Measurements from ENCODE around the gene SENP7.

The SENP7 gene

DNA sequence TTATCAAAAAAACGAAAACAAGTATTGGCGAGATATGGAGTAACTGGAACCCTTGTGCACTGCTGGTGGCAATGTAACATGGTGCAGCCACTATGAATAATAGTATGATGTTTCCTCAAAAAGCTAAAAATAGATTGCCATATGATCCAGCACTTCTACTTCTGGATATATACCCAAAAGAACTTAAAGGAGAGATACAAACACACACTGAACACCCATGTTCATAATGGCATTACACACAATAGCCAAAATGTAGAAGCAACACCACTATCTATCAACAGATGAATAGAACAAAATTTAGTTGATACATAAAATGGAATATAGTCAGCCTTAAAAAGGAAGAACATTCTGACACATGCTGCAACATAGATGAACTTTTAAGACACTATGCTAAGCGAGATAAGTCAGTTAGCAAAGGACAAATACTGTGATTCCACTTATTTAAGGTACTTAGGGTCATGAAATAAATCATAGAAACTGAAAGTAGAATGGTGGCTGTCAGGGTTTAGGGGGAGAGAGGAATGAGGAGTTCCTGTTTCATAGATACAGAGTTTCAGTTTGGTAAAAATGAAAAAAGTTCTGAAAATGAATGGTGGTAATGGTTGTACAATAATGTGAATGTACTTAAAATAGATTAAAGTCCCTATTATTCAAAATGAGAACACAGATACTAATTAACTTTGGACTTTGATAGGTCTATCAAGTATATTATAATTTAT, 133.2 kb downstream of the SENP7 start:
- Histone ChIP-seq H3K4me2 (ENCODE audit: low read length) (peak overlapping the region; percentile 24; the same call in 1 of the 2 replicates), H3K4me1 (ENCODE audit: control insufficient read depth, low read length) (peaks cover 5% of the 10 kb centered on the region), H3K4me3 (ENCODE audit: low read length) (no peak overlapping the region), H4K20me1 (ENCODE audit: control insufficient read depth, insufficient read depth, low read depth, low read length) (no peaks in the 10 kb centered on the region), H3K27me3 (ENCODE audit: control insufficient read depth, low read length) (no peaks in the 10 kb centered on the region), H3K27ac (ENCODE audit: low read depth, low read length) (no peak overlapping the region), H3K9me3 (ENCODE audit: control insufficient read depth, insufficient read depth, low read length) (no peaks in the 10 kb centered on the region), H3K79me2 (ENCODE audit: control insufficient read depth, low read length) (no peaks in the 10 kb centered on the region), H3F3A (ENCODE audit: control insufficient read depth, insufficient read depth) (no peaks in the 10 kb centered on the region), H3K36me3 (ENCODE audit: control insufficient read depth, low read length) (no peaks in the 10 kb centered on the region), H3K9me2 (replicated peaks; ENCODE audit: control insufficient read depth, low read length) (no peaks in the 10 kb centered on the region)
- no peak for TF ChIP-seq EZH2phosphoT487 (IDR thresholded peaks at IDR 0.05; ENCODE audit: borderline replicate concordance, low read length)
- TF ChIP-seq, protein P1, sequence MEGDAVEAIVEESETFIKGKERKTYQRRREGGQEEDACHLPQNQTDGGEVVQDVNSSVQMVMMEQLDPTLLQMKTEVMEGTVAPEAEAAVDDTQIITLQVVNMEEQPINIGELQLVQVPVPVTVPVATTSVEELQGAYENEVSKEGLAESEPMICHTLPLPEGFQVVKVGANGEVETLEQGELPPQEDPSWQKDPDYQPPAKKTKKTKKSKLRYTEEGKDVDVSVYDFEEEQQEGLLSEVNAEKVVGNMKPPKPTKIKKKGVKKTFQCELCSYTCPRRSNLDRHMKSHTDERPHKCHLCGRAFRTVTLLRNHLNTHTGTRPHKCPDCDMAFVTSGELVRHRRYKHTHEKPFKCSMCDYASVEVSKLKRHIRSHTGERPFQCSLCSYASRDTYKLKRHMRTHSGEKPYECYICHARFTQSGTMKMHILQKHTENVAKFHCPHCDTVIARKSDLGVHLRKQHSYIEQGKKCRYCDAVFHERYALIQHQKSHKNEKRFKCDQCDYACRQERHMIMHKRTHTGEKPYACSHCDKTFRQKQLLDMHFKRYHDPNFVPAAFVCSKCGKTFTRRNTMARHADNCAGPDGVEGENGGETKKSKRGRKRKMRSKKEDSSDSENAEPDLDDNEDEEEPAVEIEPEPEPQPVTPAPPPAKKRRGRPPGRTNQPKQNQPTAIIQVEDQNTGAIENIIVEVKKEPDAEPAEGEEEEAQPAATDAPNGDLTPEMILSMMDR (IDR thresholded peaks at IDR 0.05; ENCODE audit: low read depth, low read length, poor library complexity, severe bottlenecking), result no peak

DNA sequence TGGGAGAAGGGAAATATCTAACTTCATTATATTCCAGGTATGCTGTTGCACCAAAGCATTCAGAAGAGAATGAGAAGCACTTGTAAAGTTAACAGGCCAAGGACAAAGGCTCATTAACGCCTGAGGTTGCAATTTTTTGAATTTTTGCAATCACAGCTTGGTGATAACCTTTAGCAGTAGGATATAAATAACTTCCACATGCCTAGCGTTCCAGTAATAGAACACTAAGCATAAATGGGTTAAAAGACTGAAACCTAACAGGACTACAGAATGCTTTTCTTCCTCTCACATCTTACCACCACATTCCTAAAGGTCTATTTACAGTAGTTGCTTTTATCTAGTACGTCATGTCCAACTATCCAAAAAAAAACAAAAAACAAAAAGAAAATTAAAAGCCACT, 135.2 kb downstream of the SENP7 start:
- Histone ChIP-seq H3K9me3 (ENCODE audit: control insufficient read depth, insufficient read depth, low read length) (no peaks in the 10 kb centered on the region), H4K20me1 (ENCODE audit: control insufficient read depth, insufficient read depth, low read depth, low read length) (no peaks in the 10 kb centered on the region), H3K4me3 (ENCODE audit: low read length) (no peak overlapping the region), H3K27ac (ENCODE audit: low read depth, low read length) (no peak overlapping the region), H3F3A (ENCODE audit: control insufficient read depth, insufficient read depth) (no peaks in the 10 kb centered on the region), H3K79me2 (ENCODE audit: control insufficient read depth, low read length) (no peaks in the 10 kb centered on the region), H3K4me2 (ENCODE audit: low read length) (no peak overlapping the region), H3K36me3 (ENCODE audit: control insufficient read depth, low read length) (no peaks in the 10 kb centered on the region), H3K27me3 (ENCODE audit: control insufficient read depth, low read length) (no peaks in the 10 kb centered on the region), H3K9me2 (replicated peaks; ENCODE audit: control insufficient read depth, low read length) (no peaks in the 10 kb centered on the region), H3K4me1 (ENCODE audit: control insufficient read depth, low read length) (peaks cover 5% of the 10 kb centered on the region)
- TF ChIP-seq, protein P1 (IDR thresholded peaks at IDR 0.05; ENCODE audit: low read depth, low read length, poor library complexity, severe bottlenecking), result no peak
- TF ChIP-seq EZH2phosphoT487 (IDR thresholded peaks at IDR 0.05; ENCODE audit: borderline replicate concordance, low read length), result no peak

DNA sequence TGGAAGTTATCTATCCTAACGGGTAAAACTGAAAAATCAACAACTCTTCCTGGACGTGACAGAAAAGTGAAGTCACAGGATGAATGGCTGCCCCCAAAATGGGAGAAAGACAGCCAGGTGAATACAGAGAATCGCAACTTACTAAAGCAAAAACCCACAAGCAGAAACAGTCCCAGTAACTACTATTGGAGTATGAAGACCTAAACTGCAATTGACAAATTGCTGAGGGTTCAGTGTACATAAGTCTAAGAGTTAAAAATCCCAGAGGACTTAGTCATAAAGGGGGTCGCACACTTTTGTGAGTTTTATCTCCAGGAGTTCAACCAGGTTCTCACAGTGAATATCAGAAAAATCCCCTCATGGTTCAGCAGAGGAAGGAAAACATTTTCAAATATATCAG, 135.8 kb downstream of the SENP7 start:
- Histone ChIP-seq H3K9me3 (ENCODE audit: control insufficient read depth, insufficient read depth, low read length) (no peaks in the 10 kb centered on the region), H3K9me2 (replicated peaks; ENCODE audit: control insufficient read depth, low read length) (no peaks in the 10 kb centered on the region), H3K4me1 (ENCODE audit: control insufficient read depth, low read length) (peaks cover 5% of the 10 kb centered on the region), H3K27me3 (ENCODE audit: control insufficient read depth, low read length) (no peaks in the 10 kb centered on the region), H3F3A (ENCODE audit: control insufficient read depth, insufficient read depth) (no peaks in the 10 kb centered on the region), H4K20me1 (ENCODE audit: control insufficient read depth, insufficient read depth, low read depth, low read length) (no peaks in the 10 kb centered on the region), H3K79me2 (ENCODE audit: control insufficient read depth, low read length) (no peaks in the 10 kb centered on the region), H3K27ac (ENCODE audit: low read depth, low read length) (no peak overlapping the region), H3K36me3 (ENCODE audit: control insufficient read depth, low read length) (no peaks in the 10 kb centered on the region), H3K4me2 (ENCODE audit: low read length) (no peak overlapping the region), H3K4me3 (ENCODE audit: low read length) (no peak overlapping the region)
- TF ChIP-seq, protein P1 (IDR thresholded peaks at IDR 0.05; ENCODE audit: low read depth, low read length, poor library complexity, severe bottlenecking), result no peak
- no peak for TF ChIP-seq EZH2phosphoT487 (IDR thresholded peaks at IDR 0.05; ENCODE audit: borderline replicate concordance, low read length)
